RWPE1 (cell line): ENCODE data around the gene ISYNA1.

Experiments
- CTCF ChIA-PET: fragments of 350-600 bp; sonication (Branson Sonifier 250); formaldehyde crosslinking; extraction: SDS; loops from one replicate; lab custom pipeline; 2021; lab: Yijun Ruan, JAX
- POLR2A ChIA-PET: fragments of 400-600 bp; formaldehyde crosslinking; extraction: SDS; loops from one replicate; lab custom pipeline; 2020; ENCODE audit warnings: antibody characterized with exemption; ENCODE audit not compliant: low non-redundant PET; lab: Yijun Ruan, JAX
- DNase-seq: peaks from one replicate; pipeline ENCODE4 v3.0.0; 2012; ENCODE audit warnings: low spot score
- H3K27ac ChIP-seq: fragments of 450-650 bp; 2 replicates; pipeline ENCODE4 v1.5.1; 2017
- CTCF ChIP-seq: fragments of 450-650 bp; conservative IDR thresholded peaks from 2 replicates; pipeline ENCODE4 v1.5.1; 2017; ENCODE audit warnings: low read depth, mild to moderate bottlenecking

ISYNA1 gene

GRCh38 chr19:18437491-18438330 is at the start of gene ISYNA1:
Gene ISYNA1, minus strand, starts transcription at chr19:18438133. Its CDS starts 154 bp downstream, at chr19:18437979.
- ChIA-PET POLR2A (no interaction called here), CTCF (no interaction called here)
- TF ChIP-seq CTCF, result no peak
- H3K27ac ChIP-seq, result peak within 1 kb of the TSS; percentile 94
- DNase-seq, result no peak

- CTCF ChIA-PET, result interaction anchor here (1.2 to 1.6 kb wide), 2 partner anchors 10 to 33 kb away, joined by 3 to 4 read pairs; no protein-coding TSS in a partner anchor
- H3K27ac ChIP-seq, result peak overlapping the region; percentile 88
- DNase-seq, result no peak
- POLR2A ChIA-PET, result no interaction called here
- TF ChIP-seq CTCF, result no peak
Measured at GRCh38 chr19:18486746-18487145, 48.8 kb upstream of the ISYNA1 start.

- TF ChIP-seq CTCF, result no peak
- POLR2A ChIA-PET, result no interaction called here
- H3K27ac ChIP-seq, result peak overlapping the region; percentile 88
- CTCF ChIA-PET, result interaction anchor here (0.9 to 1.2 kb wide), 2 partner anchors 15 to 29 kb away, joined by 3 to 5 read pairs; no protein-coding TSS in a partner anchor
- DNase-seq, result no peak
Measured at GRCh38 chr19:18484992-18485391, 47.1 kb upstream of the ISYNA1 start.

- no peak for DNase-seq
- CTCF ChIA-PET, result interaction anchor here (0.5 to 1.0 kb wide), 2 partner anchors 22 to 420 kb away, joined by 3 to 4 read pairs; no protein-coding TSS in a partner anchor
- POLR2A ChIA-PET, result no interaction called here
- TF ChIP-seq CTCF, result no peak
- H3K27ac ChIP-seq, result peak overlapping the region; percentile 88
Measured at GRCh38 chr19:18483119-18483890, 45.4 kb upstream of the ISYNA1 start.

- DNase-seq, result no peak
- peak overlapping the region; percentile 85 for H3K27ac ChIP-seq
- POLR2A ChIA-PET, result interaction anchor here (0.5 to 0.6 kb wide), 2 partner anchors 15 to 23 kb away, joined by 3 to 6 read pairs; no protein-coding TSS in a partner anchor
- TF ChIP-seq CTCF, result no peak
- CTCF ChIA-PET, result interaction anchor here (0.6 kb wide), 1 partner anchor 13 kb away, joined by 4 read pairs; no protein-coding TSS in a partner anchor
Measured at GRCh38 chr19:18481505-18482222, 43.7 kb upstream of the ISYNA1 start.
